Activated CD8-positive, alpha-beta T cell treated with anti-CD3 and anti-CD28 coated beads, Interleukin-2, amount 10 ng/mL, durations not matched to agents 7 days and 5 days (primary cell): ENCODE results near the gene PXT1. TPM values are rescaled to one million over a fixed set of nuclear protein-coding genes. Genes with fewer than 3 reads are reported as not detected.

Experiments used
- ATAC-seq: fragments of 150-1000 bp; cut with Tn5 transposase; one replicate; pipeline ENCODE4 v1.10.0; 2021; ENCODE audit warnings: moderate library complexity
- CTCF ChIA-PET: fragments of 350-600 bp; sonication (Branson Sonifier 250); formaldehyde crosslinking; loops from one replicate; lab custom pipeline; 2021; ENCODE audit warnings: antibody characterized with exemption; lab: Charles Lee
- POLR2A ChIA-PET: fragments of 350-600 bp; sonication (Branson Sonifier 250); formaldehyde crosslinking; loops from one replicate; lab custom pipeline; 2021; ENCODE audit warnings: antibody characterized with exemption; lab: Charles Lee
- DNase-seq: peaks from one replicate; pipeline ENCODE4 v3.0.0-alpha.2; 2020
- H3K27ac Mint-ChIP-seq: one replicate; pipeline ENCODE4 v1.8.0; 2021; ENCODE audit warnings: mild to moderate bottlenecking, mixed read lengths
- H3K27me3 Mint-ChIP-seq: one replicate; pipeline ENCODE4 v1.8.0; 2021; ENCODE audit warnings: low read depth, mixed read lengths
- H3K36me3 Mint-ChIP-seq: one replicate; pipeline ENCODE4 v1.8.0; 2021; ENCODE audit warnings: low read depth, mixed read lengths
- H3K4me1 Mint-ChIP-seq: one replicate; pipeline ENCODE4 v1.8.0; 2021; ENCODE audit warnings: low read depth, mixed read lengths
- H3K4me3 Mint-ChIP-seq: one replicate; pipeline ENCODE4 v1.8.0; 2021; ENCODE audit warnings: mild to moderate bottlenecking, mixed read lengths
- H3K9me3 Mint-ChIP-seq: one replicate; pipeline ENCODE4 v1.8.0; 2022; ENCODE audit warnings: mixed read lengths; ENCODE audit not compliant: insufficient read depth
- total RNA-seq, 2 experiments: library from RNA; stranded (reverse); gene quantifications; one replicate each; pipeline ENCODE4 v1.2.3, GENCODE V29; 2021

Gene PXT1
- total RNA-seq, 2 experiments from 2014 or later = 0.16 TPM

- H3K27me3 Mint-ChIP-seq = no peaks in the 10 kb centered on the region
- DNase-seq = no peak
- no peak overlapping the region for H3K4me3 Mint-ChIP-seq
- H3K27ac Mint-ChIP-seq = no peak overlapping the region
- ChIA-PET POLR2A (no interaction called here), CTCF (interaction anchor here (1.4 kb wide), 1 partner anchor 35 kb away, joined by 5 read pairs; no protein-coding TSS in a partner anchor)
- H3K9me3 Mint-ChIP-seq = no peaks in the 10 kb centered on the region
- H3K36me3 Mint-ChIP-seq = no peaks in the 10 kb centered on the region
- no peak for ATAC-seq
- H3K4me1 Mint-ChIP-seq = no peaks in the 10 kb centered on the region
Observed at GRCh38 chr6:36376742-36377141, 65.9 kb downstream of the PXT1 start.

GRCh38 chr6:36376183-36376582 lies 66.5 kb downstream of the PXT1 start:
- DNase-seq = no peak
- ChIA-PET POLR2A (no interaction called here), CTCF (no interaction called here)
- Mint-ChIP-seq H3K36me3 (no peaks in the 10 kb centered on the region), H3K9me3 (no peaks in the 10 kb centered on the region), H3K4me3 (no peak overlapping the region), H3K4me1 (no peaks in the 10 kb centered on the region), H3K27ac (no peak overlapping the region), H3K27me3 (no peaks in the 10 kb centered on the region)
- ATAC-seq = no peak

GRCh38 chr6:36375644-36376155 lies 67.0 kb downstream of the PXT1 start:
- Mint-ChIP-seq H3K9me3 (no peaks in the 10 kb centered on the region), H3K4me1 (no peaks in the 10 kb centered on the region)
- no peak for DNase-seq

GRCh38 chr6:36374972-36375371 lies 67.7 kb downstream of the PXT1 start:
- Mint-ChIP-seq H3K27ac (no peak overlapping the region), H3K36me3 (no peaks in the 10 kb centered on the region), H3K4me3 (no peak overlapping the region), H3K4me1 (no peaks in the 10 kb centered on the region), H3K9me3 (no peaks in the 10 kb centered on the region), H3K27me3 (no peaks in the 10 kb centered on the region)
- no peak for ATAC-seq
- CTCF ChIA-PET = no interaction called here
- POLR2A ChIA-PET = no interaction called here
- DNase-seq = no peak

More at GRCh38 chr6:36375644-36376155, 67.0 kb downstream of the PXT1 start:
- CTCF ChIA-PET = no interaction called here
- H3K27me3 Mint-ChIP-seq = no peaks in the 10 kb centered on the region
- no peak for ATAC-seq
- H3K36me3 Mint-ChIP-seq = no peaks in the 10 kb centered on the region
- H3K4me3 Mint-ChIP-seq = no peak overlapping the region
- H3K27ac Mint-ChIP-seq = no peak overlapping the region
- POLR2A ChIA-PET = no interaction called here

- DNase-seq (no peak), ATAC-seq (no peak)
- POLR2A ChIA-PET = no interaction called here
- Mint-ChIP-seq H3K36me3 (no peaks in the 10 kb centered on the region), H3K4me3 (no peak overlapping the region), H3K4me1 (no peaks in the 10 kb centered on the region), H3K27ac (no peak overlapping the region), H3K27me3 (no peaks in the 10 kb centered on the region), H3K9me3 (no peaks in the 10 kb centered on the region)
- CTCF ChIA-PET = interaction anchor here (1.2 kb wide), 1 partner anchor 14 kb away, joined by 3 read pairs; no protein-coding TSS in a partner anchor
Observed at GRCh38 chr6:36374194-36374593, 68.5 kb downstream of the PXT1 start.

- POLR2A ChIA-PET = no interaction called here
Observed at GRCh38 chr6:36373368-36374019, 69.2 kb downstream of the PXT1 start.

DNA sequence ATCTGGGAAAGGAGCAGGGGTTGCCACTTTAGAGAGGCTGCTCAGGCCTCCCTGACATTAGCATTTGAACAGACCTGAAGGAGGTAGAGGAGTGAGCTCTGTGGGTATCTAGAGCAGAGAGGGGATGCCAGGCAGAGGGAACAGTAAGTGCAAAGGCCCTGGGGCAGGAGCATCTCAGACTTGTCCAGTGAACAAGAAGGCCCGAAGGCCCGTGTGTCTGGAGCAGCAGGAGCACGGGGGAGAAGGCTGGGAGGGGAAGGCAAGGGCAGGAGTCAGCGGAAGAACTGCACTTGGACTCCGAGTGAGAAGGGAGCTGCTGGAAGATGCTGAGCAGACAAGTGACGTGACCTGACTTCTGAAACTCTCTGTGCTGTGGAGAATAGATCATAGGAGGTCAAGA lies 70.6 kb downstream of the PXT1 start:
- ChIA-PET CTCF (interaction anchor here (1.2 kb wide), 1 partner anchor 11 kb away, joined by 3 read pairs; no protein-coding TSS in a partner anchor), POLR2A (no interaction called here)
- no peak overlapping the region for H3K4me3 Mint-ChIP-seq
- DNase-seq (no peak), ATAC-seq (no peak)
- no peaks in the 10 kb centered on the region for H3K4me1 Mint-ChIP-seq
- no peaks in the 10 kb centered on the region for H3K9me3 Mint-ChIP-seq
- H3K36me3 Mint-ChIP-seq = no peaks in the 10 kb centered on the region
- no peaks in the 10 kb centered on the region for H3K27me3 Mint-ChIP-seq
- H3K27ac Mint-ChIP-seq = no peak overlapping the region

More at GRCh38 chr6:36373368-36374019, 69.2 kb downstream of the PXT1 start:
- Mint-ChIP-seq H3K27me3 (no peaks in the 10 kb centered on the region), H3K4me3 (no peak overlapping the region), H3K9me3 (no peaks in the 10 kb centered on the region), H3K36me3 (no peaks in the 10 kb centered on the region), H3K27ac (no peak overlapping the region), H3K4me1 (no peaks in the 10 kb centered on the region)
- ATAC-seq (no peak), DNase-seq (no peak)
- CTCF ChIA-PET = interaction anchor here (1.2 kb wide), 1 partner anchor 15 kb away, joined by 3 read pairs; no protein-coding TSS in a partner anchor

DNA sequence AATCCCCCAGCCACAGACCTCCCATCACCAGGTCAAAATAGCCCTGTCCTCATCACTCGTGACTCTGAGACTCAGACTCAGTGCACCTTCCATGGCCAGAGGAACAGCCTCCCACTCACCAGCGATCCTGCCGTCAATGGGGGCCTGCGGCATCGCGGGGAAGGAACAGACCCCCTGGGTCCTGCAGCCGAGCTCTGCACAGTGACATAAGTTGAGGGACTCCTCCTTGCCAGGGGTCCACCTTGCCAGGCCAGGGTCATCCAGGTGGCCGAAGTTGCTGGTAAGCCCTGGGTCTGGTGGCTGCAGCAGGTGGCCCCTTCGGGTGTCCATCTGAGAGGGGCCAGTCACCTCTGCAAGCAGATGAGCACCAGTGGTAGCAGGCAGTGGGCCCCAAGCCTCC lies 71.4 kb downstream of the PXT1 start:
- POLR2A ChIA-PET = no interaction called here
- ATAC-seq (no peak), DNase-seq (no peak)
- H3K4me1 Mint-ChIP-seq = no peaks in the 10 kb centered on the region
- no peak overlapping the region for H3K4me3 Mint-ChIP-seq
- no peaks in the 10 kb centered on the region for H3K36me3 Mint-ChIP-seq
- H3K9me3 Mint-ChIP-seq = no peaks in the 10 kb centered on the region
- CTCF ChIA-PET = interaction anchor here (1.2 kb wide), 1 partner anchor 10 kb away, joined by 3 read pairs; no protein-coding TSS in a partner anchor
- no peaks in the 10 kb centered on the region for H3K27me3 Mint-ChIP-seq
- no peak overlapping the region for H3K27ac Mint-ChIP-seq

DNA sequence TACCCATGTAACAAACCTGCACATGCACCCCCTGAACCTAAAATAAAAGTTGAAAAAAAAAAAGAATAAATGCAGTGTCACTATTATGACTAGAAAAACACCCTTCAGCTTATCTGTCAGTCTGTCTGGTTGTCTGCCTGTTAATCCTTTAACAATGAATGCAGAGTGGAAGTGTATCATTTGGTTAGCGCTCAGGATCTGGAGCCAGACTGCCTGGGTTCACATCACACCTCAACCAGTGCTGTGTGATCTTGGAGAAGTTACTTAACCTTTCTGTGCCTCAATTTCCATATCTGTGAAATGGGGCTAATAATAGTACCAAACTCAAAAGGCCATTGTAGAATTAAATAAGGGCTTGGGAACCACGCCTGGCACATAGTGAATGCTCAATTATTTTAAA lies 72.0 kb downstream of the PXT1 start:
- H3K4me3 Mint-ChIP-seq = no peak overlapping the region
- H3K4me1 Mint-ChIP-seq = no peaks in the 10 kb centered on the region
- POLR2A ChIA-PET = interaction anchor here (0.6 kb wide), 1 partner anchor 10 kb away, joined by 3 read pairs; no protein-coding TSS in a partner anchor
- no peaks in the 10 kb centered on the region for H3K36me3 Mint-ChIP-seq
- CTCF ChIA-PET = no interaction called here
- no peaks in the 10 kb centered on the region for H3K9me3 Mint-ChIP-seq
- no peaks in the 10 kb centered on the region for H3K27me3 Mint-ChIP-seq
- ATAC-seq (no peak), DNase-seq (no peak)
- H3K27ac Mint-ChIP-seq = no peak overlapping the region

DNA sequence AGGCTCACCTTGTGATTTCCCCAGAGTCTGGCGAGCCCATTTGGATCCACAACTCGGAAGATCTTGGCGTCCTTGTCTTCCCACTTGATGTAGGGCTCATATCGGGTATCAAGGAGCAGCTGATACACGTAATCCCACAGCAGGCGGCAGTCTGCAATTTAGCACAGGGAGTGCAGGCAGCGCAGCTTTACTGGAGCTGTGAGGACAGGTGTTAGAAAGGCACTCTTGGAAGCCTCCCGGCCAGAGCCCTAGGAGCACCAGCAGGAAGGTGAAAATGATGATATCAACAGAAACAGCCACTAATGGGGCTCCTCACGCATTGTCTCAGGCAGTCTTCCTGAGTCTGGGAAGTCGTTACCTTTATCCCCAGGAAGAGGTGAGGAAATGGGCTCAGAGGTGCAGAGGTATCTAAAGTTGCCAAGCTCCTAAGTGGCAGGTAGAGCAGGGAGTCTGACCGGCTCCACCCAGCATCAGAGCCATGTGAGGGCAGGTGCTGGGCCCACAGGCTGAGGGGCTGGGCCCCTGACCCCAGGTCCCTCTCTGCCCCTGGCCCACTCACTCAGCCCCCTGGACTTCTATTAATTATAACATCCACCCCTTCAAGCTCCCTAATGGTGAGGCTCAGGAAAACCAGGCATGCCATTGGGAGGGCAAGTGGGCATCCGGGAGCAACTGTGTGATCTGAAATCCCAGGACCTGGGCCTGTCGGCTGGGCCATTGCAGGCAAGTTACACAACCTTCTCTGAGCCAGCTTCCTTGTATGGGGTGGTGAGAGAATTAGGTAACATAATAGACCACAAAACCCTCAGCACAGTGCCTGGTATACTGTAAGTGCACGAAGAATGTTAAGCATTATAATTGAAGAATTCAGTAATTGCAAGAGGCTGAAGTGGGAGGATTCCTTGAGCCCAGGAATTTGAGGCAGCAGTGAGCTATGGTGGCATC lies 73.5 kb downstream of the PXT1 start:
- CTCF ChIA-PET = interaction anchor here (0.7 to 0.8 kb wide), 2 partner anchors 28 to 67 kb away, joined by 3 read pairs; no protein-coding TSS in a partner anchor
- no peak for ATAC-seq
- no peaks in the 10 kb centered on the region for H3K27me3 Mint-ChIP-seq
- no peak for DNase-seq
- POLR2A ChIA-PET = no interaction called here
- H3K36me3 Mint-ChIP-seq = no peaks in the 10 kb centered on the region
- H3K9me3 Mint-ChIP-seq = no peaks in the 10 kb centered on the region
- no peaks in the 10 kb centered on the region for H3K4me1 Mint-ChIP-seq
- H3K4me3 Mint-ChIP-seq = no peak overlapping the region
- no peak overlapping the region for H3K27ac Mint-ChIP-seq

DNA sequence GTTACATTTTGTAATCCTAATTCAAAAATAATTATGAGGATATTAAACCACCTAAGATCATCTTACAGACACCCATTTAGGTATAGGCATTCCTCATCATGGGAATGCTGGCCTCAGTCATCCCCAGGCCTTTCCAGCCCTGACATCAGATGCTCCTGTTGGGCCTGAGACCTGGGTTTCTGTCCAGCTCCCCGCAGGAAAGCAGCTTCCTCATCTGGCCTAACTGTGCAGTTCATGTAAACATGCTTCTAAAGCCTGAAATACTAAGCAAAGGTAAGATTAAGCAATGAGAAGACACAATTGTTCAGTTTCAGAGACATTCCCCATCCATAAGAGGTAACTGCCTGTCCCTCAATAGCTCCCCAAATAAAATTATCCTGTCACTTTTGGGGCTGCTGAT lies 74.2 kb downstream of the PXT1 start:
- Mint-ChIP-seq H3K9me3 (no peaks in the 10 kb centered on the region), H3K27ac (no peak overlapping the region), H3K27me3 (no peaks in the 10 kb centered on the region), H3K4me3 (no peak overlapping the region), H3K4me1 (no peaks in the 10 kb centered on the region), H3K36me3 (no peaks in the 10 kb centered on the region)
- no peak for ATAC-seq
- no peak for DNase-seq
- ChIA-PET POLR2A (no interaction called here), CTCF (no interaction called here)
